ENCODE data around the gene HTR3E.

DNA sequence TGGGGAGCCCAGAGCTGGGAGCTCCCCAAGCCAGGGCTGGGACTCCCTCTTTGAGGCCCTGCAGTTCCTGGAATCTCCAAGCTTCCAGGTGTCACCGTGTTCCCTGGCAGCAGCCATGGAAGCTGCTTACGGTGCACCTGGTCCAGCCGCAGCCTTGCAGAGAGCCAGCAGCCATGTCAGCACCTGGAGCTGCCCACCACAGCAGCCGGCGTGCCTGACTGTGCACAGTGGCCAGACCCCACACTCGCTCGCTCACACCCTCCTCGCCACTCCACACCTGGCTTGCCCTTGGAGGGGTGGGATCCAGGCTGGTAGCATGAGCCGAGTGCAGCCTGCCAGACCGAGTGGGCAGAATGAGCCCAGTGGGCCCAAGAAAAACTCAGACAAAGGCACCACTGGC is 14.8 kb upstream of the HTR3E start:
- TF ChIP-seq POLR2AphosphoS5 (IDR thresholded peaks at IDR 0.05; ENCODE audit: low read depth, low read length): no peak
- no peak for TF ChIP-seq POLR2A (IDR thresholded peaks at IDR 0.05; ENCODE audit: low read depth, low read length)
- TF ChIP-seq TAF1 (IDR thresholded peaks at IDR 0.05; ENCODE audit: borderline replicate concordance, low read depth, low read length): no peak
